ENCODE results near the gene E4F1.
A peak's percentile ranks its signal among the peaks of the same experiment; 100 is the strongest.

E4F1 gene

GRCh38 chr16:2189252-2189893 is 34.0 kb upstream of the E4F1 start:
- H3K27ac ChIP-seq (ENCODE audit: low read length): no peak overlapping the region
- no peaks in the 10 kb centered on the region for H3K36me3 ChIP-seq (ENCODE audit: control insufficient read depth in 2 of 2, insufficient read depth in 2 of 2, low read length in 2 of 2)
- no peaks in the 10 kb centered on the region for H3K9me3 ChIP-seq (ENCODE audit: control insufficient read depth in 2 of 2, low read length in 2 of 2)
- H3K27me3 ChIP-seq (ENCODE audit: control insufficient read depth in 1 of 2, insufficient read depth in 2 of 2, low read length in 2 of 2): peaks cover 10 to 11% of the 10 kb centered on the region in 2 donors
- H3K4me1 ChIP-seq (ENCODE audit: control insufficient read depth, insufficient read depth, low read length): no peaks in the 10 kb centered on the region
- no peak overlapping the region for H3K9ac ChIP-seq (ENCODE audit: low read length in 2 of 2)
- no peak overlapping the region for H3K4me3 ChIP-seq (ENCODE audit: low read length in 2 of 2)

- H3K27me3 ChIP-seq (ENCODE audit: control insufficient read depth in 1 of 2, insufficient read depth in 2 of 2, low read length in 2 of 2): peaks cover 18 to 19% of the 10 kb centered on the region in 2 donors
- no peak overlapping the region for H3K4me3 ChIP-seq (ENCODE audit: low read length in 2 of 2)
- H3K9ac ChIP-seq (ENCODE audit: low read length in 2 of 2): no peak overlapping the region
- no peaks in the 10 kb centered on the region for H3K9me3 ChIP-seq (ENCODE audit: control insufficient read depth in 2 of 2, low read length in 2 of 2)
- peaks cover 4% of the 10 kb centered on the region for H3K4me1 ChIP-seq (ENCODE audit: control insufficient read depth, insufficient read depth, low read length)
- H3K27ac ChIP-seq (ENCODE audit: low read length): no peak overlapping the region
- no peaks in the 10 kb centered on the region for H3K36me3 ChIP-seq (ENCODE audit: control insufficient read depth in 2 of 2, insufficient read depth in 2 of 2, low read length in 2 of 2)
Observed at GRCh38 chr16:2190002-2190658, 33.3 kb upstream of the E4F1 start.

- peaks cover 22 to 26% of the 10 kb centered on the region in 2 donors for H3K27me3 ChIP-seq (ENCODE audit: control insufficient read depth in 1 of 2, insufficient read depth in 2 of 2, low read length in 2 of 2)
- no peak overlapping the region for H3K9ac ChIP-seq (ENCODE audit: low read length in 2 of 2)
- H3K4me3 ChIP-seq (ENCODE audit: low read length in 2 of 2): no peak overlapping the region
- H3K9me3 ChIP-seq (ENCODE audit: control insufficient read depth in 2 of 2, low read length in 2 of 2): no peaks in the 10 kb centered on the region
- H3K36me3 ChIP-seq (ENCODE audit: control insufficient read depth in 2 of 2, insufficient read depth in 2 of 2, low read length in 2 of 2): no peaks in the 10 kb centered on the region
- peaks cover 11% of the 10 kb centered on the region for H3K4me1 ChIP-seq (ENCODE audit: control insufficient read depth, insufficient read depth, low read length)
- H3K27ac ChIP-seq (ENCODE audit: low read length): no peak overlapping the region
Observed at GRCh38 chr16:2190659-2191445, 32.5 kb upstream of the E4F1 start.

- no peaks in the 10 kb centered on the region for H3K9me3 ChIP-seq (ENCODE audit: control insufficient read depth in 2 of 2, low read length in 2 of 2)
- H3K4me1 ChIP-seq (ENCODE audit: control insufficient read depth, insufficient read depth, low read length): peaks cover 15% of the 10 kb centered on the region
- H3K9ac ChIP-seq (ENCODE audit: low read length in 2 of 2): no peak overlapping the region
- no peaks in the 10 kb centered on the region for H3K36me3 ChIP-seq (ENCODE audit: control insufficient read depth in 2 of 2, insufficient read depth in 2 of 2, low read length in 2 of 2)
- H3K27me3 ChIP-seq (ENCODE audit: control insufficient read depth in 1 of 2, insufficient read depth in 2 of 2, low read length in 2 of 2): peaks cover 22 to 29% of the 10 kb centered on the region in 2 donors
- H3K27ac ChIP-seq (ENCODE audit: low read length): no peak overlapping the region
- H3K4me3 ChIP-seq (ENCODE audit: low read length in 2 of 2): no peak overlapping the region
Observed at GRCh38 chr16:2191446-2191706, 32.0 kb upstream of the E4F1 start.

- H3K27ac ChIP-seq (ENCODE audit: low read length): no peak overlapping the region
- no peaks in the 10 kb centered on the region for H3K36me3 ChIP-seq (ENCODE audit: control insufficient read depth in 2 of 2, insufficient read depth in 2 of 2, low read length in 2 of 2)
- H3K4me1 ChIP-seq (ENCODE audit: control insufficient read depth, insufficient read depth, low read length): peaks cover 19% of the 10 kb centered on the region
- H3K4me3 ChIP-seq (ENCODE audit: low read length in 2 of 2): no peak overlapping the region
- no peak overlapping the region for H3K9ac ChIP-seq (ENCODE audit: low read length in 2 of 2)
- H3K27me3 ChIP-seq (ENCODE audit: control insufficient read depth in 1 of 2, insufficient read depth in 2 of 2, low read length in 2 of 2): peaks cover 35 to 44% of the 10 kb centered on the region in 2 donors
- no peaks in the 10 kb centered on the region for H3K9me3 ChIP-seq (ENCODE audit: control insufficient read depth in 2 of 2, low read length in 2 of 2)
Observed at GRCh38 chr16:2194166-2194834, 29.1 kb upstream of the E4F1 start.

- Histone ChIP-seq H3K36me3 (ENCODE audit: control insufficient read depth in 2 of 2, insufficient read depth in 2 of 2, low read length in 2 of 2) (no peaks in the 10 kb centered on the region), H3K27ac (ENCODE audit: low read length) (no peak overlapping the region), H3K27me3 (ENCODE audit: control insufficient read depth in 1 of 2, insufficient read depth in 2 of 2, low read length in 2 of 2) (peaks cover 35 to 44% of the 10 kb centered on the region in 2 donors), H3K4me1 (ENCODE audit: control insufficient read depth, insufficient read depth, low read length) (peaks cover 19% of the 10 kb centered on the region), H3K9ac (ENCODE audit: low read length in 2 of 2) (no peak overlapping the region), H3K9me3 (ENCODE audit: control insufficient read depth in 2 of 2, low read length in 2 of 2) (no peaks in the 10 kb centered on the region), H3K4me3 (ENCODE audit: low read length in 2 of 2) (no peak overlapping the region)
Observed at GRCh38 chr16:2194852-2195321, 28.5 kb upstream of the E4F1 start.

GRCh38 chr16:2195322-2196161 is 27.8 kb upstream of the E4F1 start:
- H3K27me3 ChIP-seq (ENCODE audit: control insufficient read depth in 1 of 2, insufficient read depth in 2 of 2, low read length in 2 of 2): peaks cover 35 to 44% of the 10 kb centered on the region in 2 donors
- no peak overlapping the region for H3K27ac ChIP-seq (ENCODE audit: low read length)
- no peaks in the 10 kb centered on the region for H3K36me3 ChIP-seq (ENCODE audit: control insufficient read depth in 2 of 2, insufficient read depth in 2 of 2, low read length in 2 of 2)
- peaks cover 19% of the 10 kb centered on the region for H3K4me1 ChIP-seq (ENCODE audit: control insufficient read depth, insufficient read depth, low read length)
- H3K4me3 ChIP-seq (ENCODE audit: low read length in 2 of 2): peak overlapping the region in 1 of 2 donors; percentile 35
- no peak overlapping the region for H3K9ac ChIP-seq (ENCODE audit: low read length in 2 of 2)
- H3K9me3 ChIP-seq (ENCODE audit: control insufficient read depth in 2 of 2, low read length in 2 of 2): no peaks in the 10 kb centered on the region

- H3K9ac ChIP-seq (ENCODE audit: low read length in 2 of 2): no peak within 1 kb of the TSS
- peaks cover 19% of the 10 kb centered on the region for H3K4me1 ChIP-seq (ENCODE audit: control insufficient read depth, insufficient read depth, low read length)
- peak within 1 kb of the TSS in 1 of 2 donors; percentile 35 for H3K4me3 ChIP-seq (ENCODE audit: low read length in 2 of 2)
- no peaks in the 10 kb centered on the region for H3K36me3 ChIP-seq (ENCODE audit: control insufficient read depth in 2 of 2, insufficient read depth in 2 of 2, low read length in 2 of 2)
- peaks cover 35 to 44% of the 10 kb centered on the region in 2 donors for H3K27me3 ChIP-seq (ENCODE audit: control insufficient read depth in 1 of 2, insufficient read depth in 2 of 2, low read length in 2 of 2)
- no peaks in the 10 kb centered on the region for H3K9me3 ChIP-seq (ENCODE audit: control insufficient read depth in 2 of 2, low read length in 2 of 2)
- H3K27ac ChIP-seq (ENCODE audit: low read length): no peak within 1 kb of the TSS
Observed at GRCh38 chr16:2196162-2196980, 27.0 kb upstream of the E4F1 start, which contains the start of gene CASKIN1. Gene CASKIN1 (minus strand): TSS chr16:2196605. CDS start chr16:2196432, 173 bp downstream.

- Histone ChIP-seq H3K9me3 (ENCODE audit: control insufficient read depth in 2 of 2, low read length in 2 of 2) (no peaks in the 10 kb centered on the region), H3K4me1 (ENCODE audit: control insufficient read depth, insufficient read depth, low read length) (peaks cover 19% of the 10 kb centered on the region), H3K36me3 (ENCODE audit: control insufficient read depth in 2 of 2, insufficient read depth in 2 of 2, low read length in 2 of 2) (no peaks in the 10 kb centered on the region), H3K27ac (ENCODE audit: low read length) (no peak overlapping the region), H3K27me3 (ENCODE audit: control insufficient read depth in 1 of 2, insufficient read depth in 2 of 2, low read length in 2 of 2) (peaks cover 35 to 44% of the 10 kb centered on the region in 2 donors), H3K9ac (ENCODE audit: low read length in 2 of 2) (no peak overlapping the region), H3K4me3 (ENCODE audit: low read length in 2 of 2) (no peak overlapping the region)
Observed at GRCh38 chr16:2196981-2197511, 26.3 kb upstream of the E4F1 start.

Measured in stomach smooth muscle (tissue), 2 donors.